TTC549 (cell line): ENCODE measurements around the gene RIMBP2.
"Not testable (repeated sequence)": the region's sequence is repeated elsewhere in the genome, so short reads cannot be mapped to it uniquely, and the experiment has no call there.

Source experiments
- FAIRE-seq: peaks from 2 replicates; lab custom pipeline; 2012; peaks lifted over from hg19 to GRCh38; lab: Jason Lieb, UNC

RIMBP2 gene

DNA sequence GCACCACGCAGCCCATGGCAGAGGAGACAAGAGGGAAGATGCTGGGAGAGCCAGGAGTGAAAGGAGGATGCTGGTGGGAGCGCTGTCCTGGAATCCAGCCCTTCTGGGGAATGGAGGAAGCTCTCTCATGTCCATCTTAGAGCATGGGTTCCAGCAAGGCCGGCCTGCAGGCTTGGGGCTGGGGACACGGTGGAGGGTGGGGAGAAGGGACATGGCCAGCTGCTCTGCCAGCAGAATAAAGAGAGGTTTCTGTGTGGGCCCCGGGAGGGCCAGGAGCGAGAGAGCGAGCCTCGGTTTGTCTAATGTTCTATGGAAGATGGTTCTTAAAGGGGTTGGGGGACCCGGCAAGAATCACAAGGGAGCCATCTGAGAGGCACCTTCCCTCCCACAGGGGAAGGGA, 60.2 kb downstream of the RIMBP2 start:
- no peak for FAIRE-seq

DNA sequence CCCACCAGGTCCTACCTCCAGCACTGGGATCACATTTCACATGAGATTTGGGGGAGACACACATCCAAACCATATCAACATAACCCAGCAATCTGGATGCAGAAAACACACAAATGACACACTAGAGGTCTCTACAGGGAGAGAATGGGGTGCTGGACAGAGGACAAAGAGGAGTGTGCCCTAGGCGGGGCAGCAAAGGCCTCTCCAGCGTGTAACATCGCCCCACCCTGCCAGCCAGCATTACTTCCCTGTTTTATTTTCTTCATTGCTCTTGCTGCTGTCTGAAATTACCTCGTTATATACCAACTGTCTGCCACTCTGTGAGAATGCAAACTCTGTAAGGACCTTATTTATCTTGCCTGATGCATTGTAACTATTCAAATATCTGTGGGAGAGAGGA, 61.1 kb downstream of the RIMBP2 start:
- no peak for FAIRE-seq

DNA sequence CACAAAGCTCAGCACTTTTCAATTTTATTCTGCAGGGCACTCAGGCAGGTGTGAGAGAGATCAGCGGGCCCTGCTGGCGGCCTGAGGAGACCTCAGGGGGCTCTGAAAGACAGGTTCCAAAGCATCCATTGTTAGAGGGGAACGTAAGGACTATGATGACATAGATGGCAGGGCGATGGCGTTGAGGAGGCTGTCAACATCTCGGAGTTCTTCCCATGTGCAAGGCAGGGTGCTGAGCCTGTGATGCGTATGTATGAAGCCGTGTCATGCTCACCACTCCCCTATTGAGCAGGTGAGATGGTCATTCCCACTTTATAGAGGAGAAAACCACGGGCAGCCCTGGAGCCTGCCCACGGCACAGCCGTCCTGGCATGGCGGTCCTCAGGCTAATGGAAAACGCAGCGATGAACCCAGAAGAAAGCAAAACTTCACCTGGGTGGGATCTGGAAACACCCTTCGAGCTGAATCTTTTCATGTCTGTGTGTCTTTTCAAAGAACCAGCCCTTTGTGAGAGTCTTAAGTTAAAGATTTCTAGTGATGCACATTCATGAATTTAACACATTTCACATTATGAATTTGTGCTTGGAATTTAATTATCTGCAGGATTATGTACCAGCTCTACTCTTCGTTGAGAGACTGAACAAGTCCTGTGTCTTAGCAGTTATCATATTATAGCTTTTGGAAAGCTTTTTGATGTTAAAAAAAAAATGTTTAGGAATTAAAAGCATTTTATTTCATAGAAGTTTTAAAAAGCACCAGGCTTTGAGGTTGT, 64.7 kb downstream of the RIMBP2 start:
- FAIRE-seq: no peak

DNA sequence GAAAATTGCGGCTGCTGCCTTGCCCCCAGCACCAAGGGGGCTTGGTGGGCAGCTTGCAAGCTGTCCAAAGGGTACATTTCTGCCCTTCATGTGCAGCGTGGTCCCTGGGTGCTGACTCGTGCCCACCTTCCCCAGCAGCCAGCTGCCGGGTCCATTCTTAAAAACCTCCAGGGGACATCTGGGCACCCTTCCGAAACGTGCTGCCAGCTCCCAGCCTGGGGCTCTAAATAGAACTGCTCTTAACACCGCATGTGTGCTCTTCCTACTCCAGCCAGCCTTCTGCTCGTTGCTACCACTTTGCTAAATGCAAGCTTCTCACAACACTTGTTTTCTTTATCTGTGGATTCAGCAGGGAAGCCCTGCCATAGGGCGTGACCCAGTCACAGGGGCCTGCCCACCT, 66.0 kb downstream of the RIMBP2 start:
- no peak for FAIRE-seq

DNA sequence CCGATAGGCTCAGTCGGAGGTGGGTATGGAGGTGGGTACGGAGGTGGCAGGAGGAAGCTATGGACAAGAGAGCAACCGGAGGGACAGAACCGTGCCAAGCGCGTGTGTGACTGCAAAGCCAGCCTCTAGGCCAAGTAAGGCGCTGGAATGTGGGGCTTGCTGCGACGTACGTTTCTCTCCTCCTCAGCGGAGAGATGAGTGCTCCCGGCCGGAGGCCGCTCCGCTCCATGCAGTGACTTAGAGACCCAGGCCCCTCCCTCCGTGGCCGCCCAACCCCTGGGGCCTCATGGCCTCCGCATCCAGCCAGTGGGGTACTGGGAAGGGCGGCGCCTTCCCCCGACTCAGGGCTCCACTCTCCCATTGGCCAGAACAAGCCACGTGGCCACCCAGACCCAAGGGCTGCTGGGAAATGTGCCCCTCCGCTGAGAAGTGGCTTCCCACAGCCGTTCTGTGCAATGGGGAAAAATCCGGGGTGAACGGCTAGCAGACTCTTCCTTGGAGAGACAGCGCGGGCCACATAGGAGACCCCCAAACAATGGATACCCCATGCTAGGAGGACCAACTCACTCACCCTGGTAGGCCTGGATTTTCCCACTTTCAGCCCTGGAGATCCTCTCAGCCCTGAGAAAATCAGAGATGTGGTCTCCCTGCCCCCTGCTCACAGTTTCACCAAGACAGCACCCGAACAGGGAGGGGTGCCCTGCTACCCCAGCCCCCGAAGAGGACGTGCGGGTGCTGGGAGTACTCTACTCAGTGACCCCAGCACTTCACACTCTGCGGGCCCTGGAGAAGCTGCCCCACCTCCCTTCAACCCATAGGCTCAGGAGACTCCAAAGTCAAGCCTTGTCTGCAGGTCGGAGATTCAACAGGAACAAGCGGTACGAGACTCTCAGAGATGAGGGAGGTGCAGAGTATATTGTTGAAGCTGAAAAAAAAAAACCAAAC, 66.7 kb downstream of the RIMBP2 start:
- no peak for FAIRE-seq

DNA sequence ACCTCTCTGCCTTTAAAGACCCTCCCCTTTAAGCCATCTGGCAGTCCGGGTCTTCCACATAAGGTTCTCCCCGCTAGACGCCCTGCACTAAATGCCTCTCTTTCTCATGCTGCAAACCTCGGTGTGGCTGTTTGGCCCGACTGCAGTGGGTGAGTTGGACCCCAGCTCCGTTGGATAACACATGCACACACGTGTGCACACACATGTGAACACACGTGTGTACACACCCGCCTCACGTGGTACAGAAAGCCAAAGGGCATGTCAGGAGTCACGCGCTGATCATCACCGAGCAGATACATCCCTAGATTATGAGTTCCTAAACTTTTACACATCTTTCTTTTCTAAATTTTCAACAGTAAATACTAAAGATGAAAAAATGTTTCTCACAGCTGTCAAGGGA, 68.3 kb downstream of the RIMBP2 start:
- FAIRE-seq: no peak

DNA sequence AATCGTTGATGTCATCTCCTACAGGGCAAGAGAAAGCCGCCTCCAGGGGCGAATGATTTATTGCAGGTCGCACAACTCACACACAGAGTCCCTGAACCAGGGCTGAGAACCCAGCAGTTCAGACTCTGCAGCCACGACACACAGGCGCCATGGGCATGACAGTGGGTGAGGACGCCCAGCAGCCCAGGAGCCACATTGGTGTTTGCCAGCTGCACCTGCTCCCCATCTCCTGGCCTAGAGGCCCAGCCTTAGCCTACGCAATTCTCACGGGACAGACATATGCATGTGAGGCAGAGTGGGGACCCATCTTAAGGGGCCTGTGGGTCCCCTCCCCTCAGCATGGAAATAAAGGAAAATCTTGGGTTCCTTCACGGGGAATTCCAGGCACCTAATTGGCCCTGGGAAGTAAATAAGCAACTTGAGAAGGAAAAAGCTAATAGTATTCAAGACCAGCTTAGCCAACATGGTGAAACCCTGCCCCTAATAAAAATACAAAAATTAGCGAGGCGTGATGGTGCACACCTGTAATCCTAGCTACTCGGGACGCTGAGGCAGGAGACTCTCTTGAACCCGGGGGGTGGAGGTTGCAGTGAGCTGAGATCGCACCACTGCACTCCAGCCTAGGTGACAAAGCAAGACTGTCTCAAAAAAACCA, 69.3 kb downstream of the RIMBP2 start:
- no peak for FAIRE-seq

DNA sequence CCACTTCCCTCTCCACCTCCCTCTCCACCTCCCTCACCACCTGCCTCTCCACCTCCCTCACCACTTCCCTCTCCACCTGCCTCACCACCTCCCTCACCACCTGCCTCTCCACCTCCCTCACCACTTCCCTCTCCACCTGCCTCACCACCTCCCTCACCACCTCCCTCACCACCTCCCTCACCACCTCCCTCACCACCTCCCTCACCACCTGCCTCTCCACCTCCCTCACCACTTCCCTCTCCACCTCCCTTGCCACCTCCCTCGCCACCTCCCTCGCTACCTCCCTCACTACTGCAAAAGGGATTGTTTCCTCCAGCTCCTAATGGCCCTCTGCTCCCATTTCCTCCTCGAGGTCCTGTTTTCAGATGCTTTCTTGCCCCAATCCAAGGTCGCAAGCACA, 69.9 kb downstream of the RIMBP2 start:
- FAIRE-seq: not testable (repeated sequence)

DNA sequence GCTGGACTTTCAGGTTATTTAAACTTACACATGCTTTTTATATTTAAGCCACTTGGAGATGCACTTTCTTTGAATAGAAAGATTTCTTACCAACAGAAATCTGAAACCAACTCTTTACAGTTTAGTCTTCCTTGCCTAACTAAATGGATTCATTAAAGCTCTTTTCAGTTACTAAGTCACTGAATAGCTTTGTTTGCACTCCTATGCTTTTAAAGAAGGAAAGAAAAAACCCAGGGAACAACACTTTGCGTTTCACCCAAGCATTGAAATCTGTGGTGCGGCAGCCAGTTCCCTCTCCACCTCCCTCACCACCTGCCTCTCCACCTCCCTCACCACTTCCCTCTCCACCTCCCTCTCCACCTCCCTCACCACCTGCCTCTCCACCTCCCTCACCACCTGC, 70.3 kb downstream of the RIMBP2 start:
- FAIRE-seq: no peak

DNA sequence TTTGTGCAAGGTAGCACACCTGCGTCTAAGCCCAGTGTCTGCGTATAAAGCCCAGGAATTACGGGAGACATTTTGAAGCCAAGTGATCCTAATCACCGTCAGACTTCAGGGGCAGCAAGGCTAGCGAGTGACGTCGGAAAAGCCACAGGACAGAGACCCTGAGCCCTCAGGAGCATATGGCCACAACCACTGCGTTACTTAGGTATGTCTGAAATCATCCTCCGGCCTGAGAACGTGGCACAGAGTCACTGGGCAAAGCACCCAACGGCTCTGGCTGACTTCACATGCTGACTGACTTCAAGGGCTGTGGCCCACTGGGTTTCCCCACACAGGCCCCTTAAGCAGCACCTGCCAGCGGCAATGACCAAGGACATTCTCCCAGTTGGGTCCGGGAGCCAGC, 71.5 kb downstream of the RIMBP2 start:
- no peak for FAIRE-seq

DNA sequence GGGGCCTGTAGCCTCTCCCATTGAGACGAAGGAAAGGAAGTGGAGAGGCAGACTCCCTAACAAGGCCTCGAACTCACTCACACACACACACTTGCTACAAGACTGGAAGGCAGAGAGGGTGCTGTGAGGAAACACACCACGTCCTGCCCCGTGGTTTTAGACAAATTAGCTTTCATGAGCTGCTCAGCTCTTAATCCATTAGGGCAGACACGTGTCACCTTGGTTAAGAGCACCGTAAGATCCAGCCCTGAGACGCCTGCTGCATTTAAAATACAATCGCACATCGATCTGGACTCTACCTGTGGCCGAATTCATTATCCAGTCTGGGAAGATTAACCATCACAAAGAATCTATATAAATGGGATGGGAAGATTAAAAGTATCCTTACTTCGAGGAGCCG, 72.0 kb downstream of the RIMBP2 start:
- no peak for FAIRE-seq

DNA sequence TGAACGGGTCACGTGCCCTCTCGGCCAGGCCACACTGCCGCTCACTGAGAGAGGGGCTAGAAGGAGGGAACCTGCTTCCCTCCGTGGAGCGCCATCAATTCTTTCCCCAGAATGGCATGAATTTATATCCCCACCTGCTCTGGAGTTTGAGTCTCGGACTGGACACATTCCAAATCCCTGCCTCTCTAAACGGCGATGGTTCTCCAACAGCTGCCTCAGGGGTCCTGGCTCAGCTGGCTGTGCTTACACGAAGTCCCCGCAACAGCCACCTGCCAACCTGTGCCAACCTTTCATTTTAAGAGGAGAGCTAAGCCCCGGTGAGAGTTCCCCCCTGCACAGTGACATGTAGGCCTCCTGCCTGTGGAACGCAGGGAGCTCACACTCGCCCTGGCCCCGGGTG, 73.2 kb downstream of the RIMBP2 start:
- no peak for FAIRE-seq

DNA sequence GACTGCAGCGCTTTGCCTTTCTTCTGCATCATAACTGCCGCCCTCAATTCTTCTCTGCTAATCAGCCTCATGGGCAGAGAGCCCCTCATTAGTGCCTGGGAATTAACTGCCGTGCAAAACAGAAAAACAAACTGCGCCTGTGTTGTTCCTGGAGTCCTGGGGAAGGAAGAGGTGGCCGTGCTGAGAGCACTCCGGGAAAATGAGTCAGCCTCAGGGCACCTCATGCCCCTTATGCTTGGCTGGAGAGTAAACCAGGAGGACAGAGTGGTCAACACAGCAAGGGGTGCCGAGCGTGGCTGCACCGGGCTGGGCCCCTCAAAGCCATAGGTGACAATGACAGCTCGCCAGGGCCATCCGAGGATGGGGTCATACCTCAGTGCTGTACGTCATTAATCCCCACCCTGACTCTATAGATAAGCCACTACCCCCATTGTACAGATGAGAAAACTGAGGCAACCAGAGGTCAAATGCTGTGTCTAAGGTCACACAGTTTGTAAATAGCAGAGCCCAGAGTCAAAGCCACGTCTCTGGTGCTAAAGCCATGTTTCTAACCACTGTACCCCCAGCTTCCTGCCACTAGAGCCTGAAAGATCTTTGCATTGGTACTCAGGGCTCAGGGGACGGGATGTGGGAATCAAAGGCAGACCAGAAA, 74.4 kb downstream of the RIMBP2 start:
- FAIRE-seq: no peak

DNA sequence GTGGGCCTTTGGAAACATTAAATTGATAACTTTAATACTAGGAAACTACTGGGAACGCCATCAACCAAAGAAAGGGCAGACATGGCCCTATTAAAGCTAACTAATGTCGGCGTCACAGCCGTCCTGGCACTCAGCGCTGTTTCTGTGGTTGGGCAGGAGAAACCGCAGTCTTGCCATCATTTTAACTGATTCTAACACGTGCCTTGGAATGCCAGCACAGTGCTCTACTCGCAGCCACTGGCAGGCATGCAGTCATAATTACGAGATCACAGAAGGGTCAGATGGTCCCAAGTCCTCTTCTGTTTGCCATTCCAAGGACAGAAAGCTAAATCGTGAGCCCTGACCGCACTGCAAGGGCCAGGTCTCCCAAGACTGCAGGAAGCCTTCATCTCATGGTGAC, 75.2 kb downstream of the RIMBP2 start:
- no peak for FAIRE-seq

DNA sequence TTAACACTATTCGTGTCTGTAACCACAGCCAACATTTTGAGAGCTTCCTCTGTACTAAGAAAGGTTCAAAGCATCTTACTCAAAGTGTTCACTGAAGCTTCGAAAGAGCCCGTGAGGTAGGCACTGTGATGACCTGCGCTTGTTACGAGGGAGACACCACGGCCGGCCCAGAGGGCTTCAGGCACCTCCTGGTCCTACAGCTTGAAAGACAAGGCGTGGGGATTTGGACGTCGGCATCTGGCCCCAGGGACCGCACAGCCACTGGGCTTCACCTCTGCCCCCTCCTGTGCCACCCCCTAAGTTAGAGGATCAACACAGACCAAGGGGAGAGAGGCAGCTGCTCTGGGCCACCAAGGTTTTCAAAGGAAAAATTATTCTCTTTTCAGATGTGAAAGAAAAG, 75.6 kb downstream of the RIMBP2 start:
- no peak for FAIRE-seq

DNA sequence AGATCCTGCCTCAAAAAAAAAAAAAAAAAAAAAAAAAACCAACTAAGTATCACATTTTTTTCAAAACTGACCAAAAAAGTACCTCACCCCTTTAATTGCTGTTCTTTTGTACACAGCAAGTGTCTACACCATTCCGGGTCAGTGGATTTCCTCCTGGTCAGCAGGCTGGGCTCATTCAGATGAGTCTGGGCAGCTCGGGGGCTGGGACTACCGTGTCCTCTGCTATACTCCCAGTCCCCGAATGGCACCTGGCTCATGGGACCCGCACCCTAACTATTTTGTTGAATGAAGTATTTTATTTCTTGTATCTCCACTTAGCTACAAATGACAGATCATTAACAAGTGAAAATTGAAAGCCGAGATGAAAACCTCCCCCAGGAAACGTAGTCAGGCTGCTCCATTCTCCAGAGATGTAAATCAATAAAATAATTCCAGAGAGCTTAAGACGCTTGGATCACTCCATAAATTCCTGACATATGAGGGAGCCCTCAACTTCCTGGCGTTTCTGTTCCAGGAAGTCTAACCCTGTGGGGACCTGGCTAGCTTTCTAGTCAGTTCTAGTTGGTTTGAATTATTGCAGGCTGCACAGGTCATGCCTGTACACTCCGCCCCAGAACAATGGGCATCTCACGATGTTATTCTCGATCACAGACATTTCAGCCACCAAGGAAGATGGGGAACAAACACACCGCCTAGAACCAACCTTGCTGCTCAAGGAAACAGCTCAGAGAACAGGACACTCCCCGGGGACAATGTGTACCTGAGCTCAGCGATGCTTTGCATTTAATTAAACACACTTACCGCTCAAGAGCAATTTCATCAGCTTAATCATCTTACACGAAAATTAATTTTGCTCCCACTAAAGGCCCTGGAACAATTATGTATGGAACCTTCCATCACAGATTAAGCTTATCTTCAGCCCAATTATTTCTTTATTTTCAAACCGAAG, 76.3 kb downstream of the RIMBP2 start:
- FAIRE-seq: no peak

DNA sequence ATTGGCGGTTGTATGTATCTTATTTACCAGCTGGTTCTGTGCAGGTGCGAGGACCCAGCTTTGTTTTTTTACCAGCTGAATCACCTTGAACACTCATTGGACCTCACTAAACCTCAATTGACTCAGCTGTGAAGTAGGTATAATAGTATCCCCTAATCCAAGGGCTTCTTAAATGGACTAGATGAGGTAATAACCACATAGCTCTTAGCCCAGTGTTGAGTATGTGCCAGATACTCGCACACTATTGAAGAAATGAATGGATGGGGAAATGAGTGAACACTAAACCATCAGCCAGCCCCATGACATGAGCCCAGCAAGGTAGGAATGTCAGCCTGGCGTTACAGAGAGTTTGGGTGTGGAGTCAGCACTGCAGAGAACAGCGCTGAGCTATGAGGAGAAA, 79.7 kb downstream of the RIMBP2 start:
- FAIRE-seq: no peak

DNA sequence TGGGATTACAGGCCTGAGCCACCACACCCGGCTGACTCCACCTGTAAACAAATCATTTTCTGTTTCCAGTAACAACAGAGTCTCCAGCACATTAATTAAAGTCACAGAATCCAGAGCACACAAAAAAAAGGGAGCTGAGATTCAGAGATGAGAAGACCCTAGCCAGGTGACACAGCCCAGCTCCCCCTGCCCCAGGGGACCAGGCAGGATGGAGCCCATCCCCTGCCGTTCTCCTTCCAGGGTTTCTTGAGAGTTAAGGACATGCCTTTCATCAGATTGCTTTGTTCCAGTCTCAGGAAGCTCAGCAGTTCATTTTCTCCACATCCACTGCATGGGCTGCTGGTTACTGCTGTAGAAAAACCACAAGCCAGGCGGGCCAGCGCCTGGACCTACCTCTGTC, 81.2 kb downstream of the RIMBP2 start:
- no peak for FAIRE-seq

DNA sequence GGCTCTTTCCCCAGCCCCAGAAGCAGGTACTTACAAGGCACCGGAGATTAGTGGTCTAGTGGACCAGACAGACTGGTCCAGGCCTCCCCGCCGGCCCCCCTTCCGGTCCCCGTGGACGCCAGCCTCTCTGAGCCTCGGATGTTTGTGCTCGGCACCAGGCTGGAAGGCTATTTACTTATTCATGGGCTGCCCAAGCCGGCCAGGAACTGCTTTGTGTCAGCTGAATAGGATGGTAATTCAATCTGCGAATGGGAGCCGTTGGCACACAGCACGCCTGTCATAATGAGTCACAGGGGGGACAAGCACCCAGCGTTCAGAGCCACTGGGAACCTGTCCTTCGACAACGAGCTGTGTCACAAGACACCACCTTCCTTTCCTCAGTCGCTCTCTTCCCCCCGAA, 82.3 kb downstream of the RIMBP2 start:
- no peak for FAIRE-seq

DNA sequence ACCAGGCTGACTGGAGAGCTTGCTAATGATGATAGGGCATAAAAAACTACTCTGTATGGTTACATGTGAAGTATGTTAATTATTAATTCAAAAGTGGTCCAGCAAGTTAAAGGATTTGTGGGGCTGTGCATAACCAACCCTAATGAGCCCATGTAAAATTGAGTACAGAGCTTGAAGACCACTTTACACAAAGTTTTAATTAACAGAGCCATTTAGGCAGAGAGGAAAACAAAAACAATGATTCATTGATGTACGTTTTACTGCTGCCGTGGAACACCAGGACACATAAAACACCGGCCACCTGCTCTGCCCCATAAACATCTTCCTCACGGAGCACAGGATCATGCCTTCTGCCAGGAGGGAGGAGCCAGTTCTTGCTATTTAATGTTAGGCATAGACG, 83.5 kb downstream of the RIMBP2 start:
- FAIRE-seq: no peak

DNA sequence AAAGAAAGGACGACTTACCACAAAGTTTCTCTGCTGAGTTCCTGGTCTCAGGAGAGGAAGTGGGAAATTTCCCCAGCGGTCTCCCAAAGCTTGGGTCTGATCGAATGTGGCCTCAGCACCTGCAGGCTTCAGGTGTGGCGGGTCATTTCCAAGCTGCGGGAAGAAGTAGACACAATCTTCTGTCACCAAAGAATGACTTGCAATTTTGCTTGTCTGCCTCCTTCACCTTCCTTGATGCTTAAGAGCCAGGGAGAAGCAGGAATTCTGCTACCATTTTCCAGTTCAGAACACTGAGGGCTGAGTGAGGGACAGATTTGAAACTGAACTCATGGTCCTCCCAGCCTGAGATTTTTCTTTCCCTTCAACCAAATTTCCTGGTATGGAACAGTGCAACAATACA, 87.8 kb downstream of the RIMBP2 start:
- no peak for FAIRE-seq
